Activated T-helper 9 cell treated with anti-CD3 and anti-CD28 coated beads, Interleukin-2, amount 50 U/mL, for 16 hours (primary cell): Measurements from ENCODE around the gene GCNT3.
"Not testable (repeated sequence)": the region's sequence is repeated elsewhere in the genome, so short reads cannot be mapped to it uniquely, and the experiment has no call there.

Source experiments
- DNase-seq: peaks from one replicate; pipeline ENCODE4 v3.0.0-alpha.2; 2020; ENCODE audit warnings: low read depth

Gene GCNT3

DNA sequence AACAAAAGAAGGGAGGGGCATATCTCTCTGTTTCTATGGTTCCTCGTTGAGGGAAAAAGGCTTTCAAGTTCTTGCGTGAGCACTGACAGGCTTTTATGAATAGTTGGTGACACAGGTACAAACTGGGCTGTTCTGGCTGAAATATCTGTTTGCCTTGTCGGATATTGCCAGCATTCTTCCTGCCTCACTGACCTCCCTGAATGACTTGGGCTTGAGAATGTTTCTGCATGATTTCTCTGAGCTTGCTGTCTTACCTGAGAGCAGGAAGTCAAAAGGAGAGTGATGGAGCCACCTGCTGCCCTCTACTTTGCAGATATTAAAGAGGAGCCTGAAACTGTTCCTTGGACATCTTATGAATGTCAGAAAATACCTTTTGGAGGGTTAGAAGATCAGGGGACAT lies 4.8 kb downstream of the GCNT3 start:
- DNase-seq = no peak

DNA sequence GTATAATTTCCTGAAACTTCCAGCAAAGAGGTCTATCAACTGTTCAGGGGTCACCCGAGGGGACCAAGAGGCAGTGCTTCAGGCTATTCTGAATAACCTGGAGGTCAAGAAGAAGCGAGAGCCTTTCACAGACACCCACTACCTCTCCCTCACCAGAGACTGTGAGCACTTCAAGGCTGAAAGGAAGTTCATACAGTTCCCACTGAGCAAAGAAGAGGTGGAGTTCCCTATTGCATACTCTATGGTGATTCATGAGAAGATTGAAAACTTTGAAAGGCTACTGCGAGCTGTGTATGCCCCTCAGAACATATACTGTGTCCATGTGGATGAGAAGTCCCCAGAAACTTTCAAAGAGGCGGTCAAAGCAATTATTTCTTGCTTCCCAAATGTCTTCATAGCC lies 6.8 kb downstream of the GCNT3 start:
- no peak for DNase-seq

DNA sequence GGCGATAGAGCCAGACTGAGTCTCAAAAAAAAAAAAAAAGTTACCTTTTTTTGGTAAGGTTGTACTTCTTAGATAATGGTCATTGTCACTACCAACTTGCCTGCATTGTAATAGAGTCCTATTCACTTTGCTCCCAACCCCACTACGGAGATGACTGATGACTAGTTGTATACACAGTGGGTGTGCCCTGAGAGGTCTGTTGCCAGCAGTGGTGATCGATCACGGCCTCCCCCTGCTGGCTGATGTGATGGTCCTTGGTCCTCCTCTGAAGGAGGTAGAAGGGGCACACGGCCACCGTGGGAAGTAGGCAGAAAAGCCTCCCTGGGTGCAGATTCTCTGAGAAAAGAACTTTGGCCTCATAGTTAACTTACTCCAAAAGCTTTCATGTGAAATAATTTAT lies 10.7 kb downstream of the GCNT3 start:
- DNase-seq = no peak

DNA sequence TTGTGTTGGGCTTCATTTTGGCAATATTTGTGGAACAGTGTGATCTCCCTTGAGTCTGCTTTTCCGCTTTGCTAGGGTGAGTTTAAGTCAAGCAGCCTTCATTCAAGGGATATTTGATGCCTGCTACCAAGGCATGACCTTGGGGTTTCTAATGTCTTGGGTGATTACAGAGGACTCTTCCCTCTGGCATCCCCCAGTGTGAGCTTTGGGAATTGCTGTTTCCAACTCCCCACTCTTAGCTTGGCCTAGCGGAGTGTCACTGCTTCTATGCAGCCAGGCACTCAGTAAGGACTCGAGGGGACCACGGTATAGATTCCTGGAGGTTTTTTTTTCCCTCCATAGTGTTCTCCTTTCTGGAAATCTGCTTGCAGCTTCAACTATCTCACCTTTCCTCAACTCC lies 21.1 kb downstream of the GCNT3 start:
- no peak for DNase-seq

DNA sequence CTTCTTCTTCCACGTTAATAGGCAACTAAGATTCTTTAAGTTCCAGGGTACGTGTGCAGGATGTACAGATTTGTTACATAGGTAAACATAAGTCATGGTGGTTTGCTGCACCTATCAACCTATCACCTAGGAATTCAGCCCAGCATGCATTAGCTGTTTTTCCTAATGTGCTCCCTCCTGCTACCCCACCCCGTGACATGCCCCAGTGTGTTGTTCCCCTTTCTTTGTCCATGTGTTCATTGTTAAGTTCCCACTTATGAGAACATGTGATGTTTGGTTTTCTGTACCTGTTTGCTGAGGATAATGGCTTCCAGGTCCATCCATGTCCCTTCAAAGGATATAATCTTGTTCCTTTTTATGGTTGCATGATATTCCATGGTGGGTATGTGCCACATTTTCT lies 24.6 kb downstream of the GCNT3 start:
- no peak for DNase-seq

DNA sequence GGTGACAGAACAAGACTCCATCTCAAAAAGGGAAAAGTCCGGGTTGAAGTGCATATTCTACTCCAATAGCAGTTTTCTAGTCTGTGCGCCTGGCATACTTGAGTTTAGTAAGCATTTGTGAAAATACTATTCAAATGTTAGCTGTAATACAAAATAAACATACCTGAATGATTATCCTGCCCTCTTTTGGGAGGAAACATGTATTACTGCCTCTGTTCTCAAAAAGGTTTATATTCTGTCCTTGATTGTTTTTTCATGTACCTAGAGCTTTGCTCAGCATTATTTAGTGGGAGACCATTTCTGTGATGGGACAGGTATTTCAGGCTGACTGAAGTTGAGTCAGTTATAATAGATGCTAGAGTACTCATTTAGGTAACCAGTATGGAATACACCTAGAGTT lies 25.9 kb downstream of the GCNT3 start:
- not testable (repeated sequence) for DNase-seq

DNA sequence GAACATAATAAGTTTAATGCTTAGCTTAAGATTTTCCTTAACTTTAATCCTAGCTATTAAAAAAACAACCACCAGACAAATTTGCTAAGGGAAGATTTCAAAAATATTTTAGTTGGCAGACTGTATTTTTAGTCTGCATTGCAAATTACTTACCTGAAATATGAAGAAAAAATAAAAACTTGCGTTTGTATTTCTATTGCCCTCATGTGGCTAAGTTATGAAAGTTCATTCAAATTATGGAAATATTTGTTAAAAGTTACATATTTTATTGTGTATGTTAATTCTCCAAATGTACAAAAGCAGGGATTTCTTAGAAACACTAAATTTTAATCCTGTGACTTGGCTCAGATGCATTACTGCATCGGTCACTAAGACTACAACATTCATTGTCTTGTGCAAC lies 30.8 kb downstream of the GCNT3 start:
- no peak for DNase-seq

DNA sequence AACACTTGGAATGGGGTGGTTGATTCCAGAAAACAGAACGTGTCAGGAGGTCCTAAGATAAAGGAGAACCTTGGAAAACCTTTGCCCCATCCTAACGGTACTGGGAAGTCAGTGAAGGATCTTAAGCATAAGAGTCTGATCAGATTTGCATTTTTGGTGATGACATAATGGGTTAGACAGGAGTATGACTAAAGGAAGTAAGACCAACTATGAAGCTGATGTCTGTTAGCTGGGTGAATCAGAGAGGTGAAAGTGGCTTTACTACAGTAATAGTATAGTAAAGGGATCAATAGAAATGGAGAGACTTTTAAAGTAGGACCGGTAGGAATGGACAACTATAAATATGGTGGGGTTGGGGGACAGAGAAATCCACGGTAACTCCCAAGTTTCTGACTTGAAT lies 33.2 kb downstream of the GCNT3 start:
- DNase-seq = no peak

DNA sequence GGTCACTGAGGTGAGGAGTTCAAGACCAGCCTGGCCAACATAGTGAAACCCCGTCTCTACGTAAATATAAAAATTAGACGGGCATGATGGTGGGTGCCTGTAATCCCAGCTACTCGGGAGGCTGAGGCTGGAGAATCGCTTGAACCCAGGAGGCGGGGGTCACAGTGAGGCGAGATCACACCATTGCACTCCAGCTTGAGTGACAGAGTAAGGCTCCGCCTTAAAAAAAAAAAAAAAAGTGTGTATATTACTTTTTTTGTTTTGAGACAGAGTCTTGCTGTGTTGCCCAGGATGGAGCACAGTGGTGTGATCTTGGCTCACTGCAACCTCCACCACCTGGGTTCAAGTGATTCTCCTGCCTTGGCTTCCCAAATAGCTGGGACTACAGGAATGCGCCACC lies 34.2 kb downstream of the GCNT3 start:
- not testable (repeated sequence) for DNase-seq

DNA sequence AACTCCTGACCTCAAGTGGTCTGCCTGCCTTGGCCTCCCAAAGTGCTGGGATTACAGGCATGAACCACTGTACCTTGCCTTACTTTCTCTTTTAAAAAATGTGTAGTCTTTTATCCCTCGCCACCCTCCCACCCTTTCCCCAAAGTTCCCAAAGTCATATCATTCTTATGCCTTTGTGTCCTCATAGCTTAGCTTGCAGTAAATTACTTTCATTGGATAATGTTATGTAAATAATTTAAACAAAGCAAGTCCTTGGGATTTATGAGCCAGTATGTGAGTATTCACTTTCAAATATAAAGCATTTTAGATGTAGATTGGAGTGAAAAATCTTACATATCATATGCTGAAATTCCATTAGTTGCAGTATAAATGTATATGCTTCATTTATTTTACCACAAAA lies 34.7 kb downstream of the GCNT3 start:
- no peak for DNase-seq

DNA sequence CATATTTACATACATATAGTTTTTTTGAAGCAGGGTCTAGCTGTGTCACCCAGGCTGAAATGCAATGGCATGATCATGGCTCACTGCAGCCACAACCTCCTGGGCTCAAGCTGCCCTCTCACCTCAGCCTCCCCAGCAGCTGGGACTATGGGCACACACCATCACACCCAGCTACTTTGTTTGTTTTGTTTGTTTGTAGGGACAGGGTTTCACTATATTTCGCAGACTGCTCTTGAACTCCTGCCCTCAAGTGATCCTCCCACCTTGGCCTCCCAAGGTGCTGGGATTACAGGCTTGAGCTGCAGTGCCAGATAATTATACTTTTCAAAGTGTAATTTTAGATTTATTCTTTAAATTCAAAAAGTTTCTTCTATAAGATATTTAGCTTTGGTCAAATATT lies 35.5 kb downstream of the GCNT3 start:
- DNase-seq = no peak

DNA sequence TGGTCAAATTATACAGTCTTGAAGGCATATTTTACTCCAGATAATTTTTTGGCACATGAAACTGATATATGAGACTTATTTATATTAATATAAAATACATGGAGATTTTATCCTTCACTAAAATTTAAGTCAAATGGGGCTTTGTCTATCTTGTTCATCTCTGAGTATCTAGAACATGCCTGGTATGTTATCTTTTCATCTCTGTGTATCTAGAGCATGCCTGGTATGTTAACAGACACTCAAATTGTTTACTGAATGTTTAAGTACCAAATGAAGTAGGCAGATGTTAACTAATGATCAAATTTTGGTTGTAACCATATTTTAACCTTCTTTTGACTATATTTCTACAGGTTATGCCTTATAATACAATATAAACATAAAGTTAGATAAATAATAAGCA lies 38.0 kb downstream of the GCNT3 start:
- DNase-seq = no peak

DNA sequence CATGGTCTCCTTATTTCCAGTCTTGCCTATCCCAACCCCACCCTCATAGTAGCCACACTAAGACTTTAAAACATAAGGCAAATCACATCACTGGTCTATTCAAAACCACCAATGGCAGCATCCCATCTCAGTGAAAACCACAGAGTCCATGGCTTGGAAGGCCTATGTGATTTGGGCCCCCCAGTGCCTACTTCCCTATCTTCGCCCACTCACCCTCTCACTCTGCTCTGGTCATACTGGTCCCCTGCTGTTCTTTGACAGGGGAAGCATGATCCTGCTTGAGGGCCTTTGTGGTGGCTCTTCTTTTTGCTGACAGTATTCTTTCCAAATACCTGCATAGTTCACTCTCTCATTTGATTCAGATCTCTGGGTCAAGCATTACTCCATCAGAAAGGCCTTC lies 42.5 kb downstream of the GCNT3 start:
- DNase-seq = no peak

DNA sequence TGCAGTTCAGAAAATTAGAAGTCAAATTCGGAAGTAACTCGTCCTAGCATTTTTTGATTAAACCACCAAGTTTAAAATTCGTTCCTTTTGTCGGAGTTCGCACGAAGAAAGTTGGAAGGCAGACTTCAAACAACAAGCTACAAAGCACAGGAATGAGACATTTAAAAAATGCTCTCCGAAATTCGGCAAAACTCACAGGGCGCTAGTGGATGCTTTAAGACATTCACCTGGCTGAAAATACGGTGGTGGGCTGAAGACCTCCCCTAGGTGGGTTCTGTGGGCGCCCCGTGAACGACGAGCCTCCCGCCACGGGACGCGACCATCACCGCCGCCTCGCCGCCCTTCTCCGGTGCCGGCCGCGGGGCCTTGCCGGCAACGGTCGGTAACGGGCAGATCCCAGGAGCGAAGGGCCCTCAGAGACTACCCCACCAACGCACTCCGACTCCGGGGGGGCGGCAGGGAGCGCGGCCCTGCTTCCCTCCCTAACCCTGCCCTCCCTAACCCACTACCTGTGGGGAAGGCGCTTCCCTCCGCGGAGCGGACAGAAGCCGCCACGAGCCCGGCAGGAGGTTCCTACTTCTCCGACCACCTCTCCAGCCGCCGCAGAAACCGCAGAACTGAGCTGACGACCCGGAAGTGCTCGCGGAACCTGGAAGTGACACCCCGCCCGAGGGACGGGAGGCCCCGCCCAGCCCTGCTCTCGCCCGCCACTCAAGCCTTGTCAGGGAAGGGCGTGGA lies 45.5 kb downstream of the GCNT3 start, which contains the start of gene GTF2A2:
TSS of gene GTF2A2 (minus strand) at position 619 of the 738 bp plus-strand sequence. CDS start 5,238 bp downstream, outside the sequence.
- DNase-seq = peak; percentile 90

DNA sequence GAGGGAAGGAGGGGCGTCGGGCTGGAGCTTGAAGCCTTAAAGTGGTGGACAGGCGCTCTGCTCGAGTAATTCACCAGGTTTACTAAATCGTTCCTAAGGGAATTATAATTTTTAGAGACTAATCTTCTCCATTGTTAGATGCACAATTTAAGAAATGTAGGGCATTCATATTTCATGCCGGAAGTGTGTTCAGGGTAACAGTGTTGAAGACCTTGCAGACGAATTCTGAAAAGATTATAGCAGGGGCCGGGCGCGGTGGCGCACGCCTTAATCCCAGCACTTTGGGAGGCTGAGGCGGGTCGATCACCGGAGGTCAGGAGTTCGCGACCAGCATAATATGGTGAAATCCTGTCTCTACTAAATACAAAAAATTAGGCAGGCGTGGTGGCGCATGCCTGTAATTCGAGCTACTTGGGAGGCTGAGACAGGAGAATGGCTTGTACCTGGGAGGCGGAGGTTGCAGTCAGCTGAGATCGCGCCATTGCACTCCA lies 46.1 kb downstream of the GCNT3 start:
- DNase-seq = no peak

DNA sequence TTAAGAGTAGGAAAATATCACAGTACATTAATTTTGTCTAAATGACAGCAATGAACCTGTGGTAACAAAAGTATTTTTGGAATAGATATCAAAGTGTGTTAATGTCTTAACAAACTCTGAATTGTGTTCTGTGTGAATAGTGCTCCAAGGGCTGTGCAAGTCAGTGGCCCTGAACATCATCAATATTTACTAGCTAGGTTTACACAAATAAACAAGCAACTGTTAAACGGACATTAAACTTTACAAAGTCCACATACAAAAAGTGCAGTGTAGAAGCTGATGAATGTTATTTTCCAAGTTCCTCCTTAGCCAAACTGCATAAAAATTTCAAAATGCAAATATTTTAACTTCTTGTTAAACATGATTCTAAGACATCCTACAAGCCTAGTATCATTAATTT lies 47.8 kb downstream of the GCNT3 start:
- no peak for DNase-seq

DNA sequence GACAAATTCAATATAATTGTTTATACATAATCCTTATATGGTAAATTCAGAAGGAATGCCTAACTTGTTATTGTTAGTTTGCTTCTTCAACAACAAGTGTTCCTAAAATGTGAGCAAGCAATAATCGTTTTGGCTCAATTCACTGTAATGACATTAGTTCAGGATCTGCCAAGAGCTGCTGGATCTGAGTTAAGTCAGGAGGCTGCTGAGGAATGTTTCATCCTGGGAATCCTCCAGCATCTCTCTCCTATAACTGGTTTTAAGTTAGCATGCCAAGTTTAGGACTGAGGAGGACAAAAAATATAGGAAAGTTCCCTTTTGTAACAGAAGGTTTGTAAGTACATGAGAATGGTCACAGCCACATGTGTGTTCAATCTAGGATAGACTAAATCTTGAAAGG lies 50.7 kb downstream of the GCNT3 start:
- no peak for DNase-seq

DNA sequence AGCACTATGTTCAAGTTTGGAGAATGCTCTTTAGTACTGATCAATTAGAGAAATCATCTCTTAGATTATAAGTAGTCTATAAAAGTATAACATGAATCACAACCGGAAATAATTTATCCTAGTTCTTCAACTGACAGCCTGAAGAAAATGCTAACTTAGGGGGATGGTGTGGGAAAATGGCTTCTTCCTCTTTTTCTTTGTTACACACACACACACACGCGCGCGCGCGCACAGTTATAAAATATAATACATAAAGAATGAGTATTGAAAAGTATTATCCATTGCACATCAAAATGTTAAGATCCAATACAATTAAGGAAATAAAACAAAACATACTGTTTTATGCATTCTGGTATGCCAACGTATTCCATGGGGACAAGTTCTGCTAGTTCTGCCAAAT lies 57.0 kb downstream of the GCNT3 start:
- DNase-seq = no peak
